ES-I3 (cell line): ENCODE results near the gene ATP9B.

Source experiments
- H3K36me3 ChIP-seq: 2 replicates; pipeline ENCODE4 v1.6.1; 2013; ENCODE audit warnings: mild to moderate bottlenecking, low read length, control low read depth, moderate library complexity; ENCODE audit not compliant: insufficient read depth
- H3K4me1 ChIP-seq: 2 replicates; pipeline ENCODE4 v1.6.1; 2013; ENCODE audit warnings: mild to moderate bottlenecking, control low read depth, low read length; ENCODE audit not compliant: insufficient read depth
- H3K9ac ChIP-seq: 2 replicates; pipeline ENCODE4 v1.6.1; 2013; ENCODE audit warnings: low read depth, mild to moderate bottlenecking, low read length, moderate library complexity
- H3K9me3 ChIP-seq: 2 replicates; pipeline ENCODE4 v1.6.1; 2013; ENCODE audit warnings: mild to moderate bottlenecking, low read length, moderate library complexity; ENCODE audit not compliant: control insufficient read depth, insufficient read depth

ATP9B gene

DNA sequence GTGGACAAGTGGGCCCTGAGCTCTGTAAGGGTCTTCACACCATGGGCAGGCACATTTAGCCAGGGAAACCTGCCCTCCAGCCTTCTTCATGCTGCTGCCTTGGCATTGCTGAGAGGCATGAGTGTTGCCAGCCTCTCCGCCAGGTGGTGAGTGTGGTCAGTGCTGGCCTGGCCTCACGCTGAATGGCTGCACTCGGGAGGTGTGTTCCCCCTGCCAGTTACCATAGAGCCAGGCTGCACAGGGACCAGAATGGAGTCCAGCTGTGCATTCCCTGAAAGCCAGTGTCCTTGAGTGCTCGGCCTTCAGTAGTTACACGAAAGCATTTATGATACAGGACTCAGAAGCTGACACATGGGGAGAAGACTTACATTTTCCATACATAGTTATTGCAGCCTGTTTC is 139.7 kb downstream of the ATP9B start:
- Histone ChIP-seq H3K9ac (no peak overlapping the region), H3K4me1 (no peaks in the 10 kb centered on the region), H3K36me3 (no peaks in the 10 kb centered on the region), H3K9me3 (no peaks in the 10 kb centered on the region)

DNA sequence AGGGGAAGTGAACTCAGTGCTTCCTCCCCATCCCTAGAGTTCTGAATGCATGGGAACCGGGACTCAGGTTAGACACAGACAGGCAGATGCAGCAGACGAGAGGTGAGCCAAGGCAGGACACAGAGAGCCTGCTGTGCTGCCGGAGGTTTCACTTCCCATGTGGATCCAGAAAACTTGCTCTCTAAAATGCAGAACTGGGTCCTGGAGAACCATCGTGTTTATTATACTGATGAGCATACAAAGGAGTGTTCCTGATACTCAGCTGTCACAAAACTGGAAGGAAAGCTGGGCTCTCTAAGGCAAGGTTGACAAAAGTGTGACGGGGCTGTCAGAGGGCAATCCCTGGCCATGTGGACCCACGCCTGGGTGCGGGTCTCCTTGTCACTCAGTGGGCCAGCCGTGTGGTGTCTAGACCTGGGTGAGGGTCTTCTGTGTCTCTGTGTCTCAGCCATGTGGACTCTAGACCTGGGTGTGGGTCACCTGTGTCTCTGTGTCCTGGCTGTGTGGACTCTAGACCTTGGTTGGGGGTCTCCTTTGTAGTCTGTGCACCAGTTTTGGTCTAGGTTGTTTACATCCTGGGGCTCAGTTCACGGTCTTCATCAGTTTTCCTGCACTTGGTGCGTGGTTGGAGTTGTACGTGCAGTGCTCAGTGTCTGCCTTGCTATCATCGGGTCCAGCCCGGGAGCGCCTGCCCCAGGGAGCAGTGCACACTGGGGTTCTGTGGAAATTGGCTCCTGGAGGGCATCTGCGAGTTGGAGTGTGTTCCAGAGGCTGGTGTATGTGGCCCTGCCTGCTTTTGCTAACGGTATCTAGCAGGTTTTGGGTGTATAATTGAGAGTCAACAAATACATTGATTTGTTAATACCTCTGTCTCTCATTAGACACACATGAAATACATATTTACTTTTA is 141.1 kb downstream of the ATP9B start:
- no peaks in the 10 kb centered on the region for H3K4me1 ChIP-seq
- no peaks in the 10 kb centered on the region for H3K9me3 ChIP-seq
- H3K9ac ChIP-seq = no peak overlapping the region
- no peaks in the 10 kb centered on the region for H3K36me3 ChIP-seq

DNA sequence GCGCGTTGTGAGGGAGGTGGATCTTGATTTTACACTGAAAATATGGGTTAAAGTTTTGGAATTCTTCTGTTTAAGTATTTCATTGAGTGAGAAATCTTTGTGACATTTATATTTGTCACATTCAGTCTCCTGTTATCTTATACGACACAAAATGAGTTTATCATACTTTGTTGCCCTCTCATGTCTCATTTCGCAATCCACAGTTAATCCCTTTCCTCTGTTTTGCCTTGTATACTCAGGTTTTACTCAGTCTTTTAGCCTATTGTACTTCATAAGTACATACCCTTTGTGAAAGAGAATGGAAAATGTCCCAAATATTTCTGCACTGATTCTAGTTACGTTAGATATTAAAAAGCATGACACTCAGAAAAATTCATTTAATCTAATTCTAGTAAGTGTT is 142.7 kb downstream of the ATP9B start:
- Histone ChIP-seq H3K4me1 (no peaks in the 10 kb centered on the region), H3K9me3 (no peaks in the 10 kb centered on the region), H3K9ac (no peak overlapping the region), H3K36me3 (no peaks in the 10 kb centered on the region)

DNA sequence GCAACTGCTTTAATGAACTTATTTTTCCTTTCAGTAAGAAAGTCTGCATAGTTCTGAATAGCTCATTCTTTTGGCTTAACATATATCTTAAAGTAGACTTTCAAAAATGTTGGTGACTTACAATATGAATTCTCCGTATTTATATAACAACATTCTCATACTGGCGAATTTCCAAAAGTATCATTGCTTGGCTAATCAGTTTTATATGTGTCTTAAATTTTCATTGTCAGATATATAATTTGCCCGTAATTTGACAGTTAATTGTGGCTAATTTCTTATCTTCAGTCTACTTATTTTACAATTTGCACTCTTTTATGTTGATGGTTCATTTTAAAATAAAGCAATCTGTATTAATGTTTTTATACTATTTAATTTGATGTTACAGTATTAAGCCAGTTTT is 144.9 kb downstream of the ATP9B start:
- H3K36me3 ChIP-seq = no peaks in the 10 kb centered on the region
- H3K9me3 ChIP-seq = no peaks in the 10 kb centered on the region
- no peaks in the 10 kb centered on the region for H3K4me1 ChIP-seq
- H3K9ac ChIP-seq = no peak overlapping the region

DNA sequence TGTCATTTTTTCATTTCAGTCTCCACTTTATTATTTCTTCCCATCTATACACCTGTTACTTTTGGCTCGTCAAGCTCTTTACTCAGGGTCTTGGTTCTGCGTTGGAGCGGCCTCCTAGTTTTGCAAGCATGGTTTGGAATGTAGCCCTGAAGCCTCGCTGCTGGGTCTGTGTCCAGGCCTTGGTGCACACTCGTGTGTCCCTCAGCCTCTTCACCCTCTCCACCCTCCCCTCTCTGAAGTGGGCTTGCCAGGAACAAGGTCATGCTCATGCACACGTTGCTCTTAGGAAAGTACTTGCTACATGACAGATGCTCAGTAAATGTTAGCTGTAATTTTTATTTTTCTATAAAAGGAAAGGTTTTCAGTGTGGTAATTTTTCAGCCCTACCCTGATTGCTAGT is 147.0 kb downstream of the ATP9B start:
- H3K9me3 ChIP-seq = no peaks in the 10 kb centered on the region
- H3K9ac ChIP-seq = no peak overlapping the region
- no peaks in the 10 kb centered on the region for H3K36me3 ChIP-seq
- H3K4me1 ChIP-seq = no peaks in the 10 kb centered on the region

DNA sequence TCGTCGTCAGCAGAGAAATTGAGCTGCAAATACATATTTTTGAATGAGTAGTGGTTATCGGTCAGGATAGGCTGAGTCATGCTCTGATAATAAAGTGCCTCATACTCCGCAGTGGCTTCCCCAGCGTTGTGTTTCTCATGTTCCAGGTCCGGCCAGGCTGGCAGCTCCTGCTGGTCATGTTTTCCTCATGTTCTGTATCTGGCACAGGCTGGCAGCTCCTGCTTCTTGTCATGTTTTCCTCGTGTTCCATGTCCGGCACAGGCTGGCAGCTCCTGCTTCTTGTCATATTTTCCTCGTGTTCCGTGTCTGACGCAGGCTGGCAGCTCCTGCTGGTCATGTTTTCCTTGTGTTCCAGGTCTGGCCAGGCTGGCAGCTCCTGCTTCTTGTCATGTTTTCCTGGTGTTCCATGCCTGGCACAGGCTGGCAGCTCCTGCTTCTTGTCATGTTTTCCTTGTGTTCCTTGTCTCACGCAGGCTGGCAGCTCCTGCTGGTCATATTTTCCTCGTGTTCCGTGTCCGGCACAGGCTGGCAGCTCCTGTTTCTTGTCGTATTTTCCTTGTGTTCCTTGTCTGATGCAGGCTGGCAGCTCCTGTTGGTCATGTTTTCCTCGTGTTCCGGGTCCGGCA is 148.9 kb downstream of the ATP9B start:
- Histone ChIP-seq H3K36me3 (no peaks in the 10 kb centered on the region), H3K9ac (no peak overlapping the region), H3K9me3 (no peaks in the 10 kb centered on the region), H3K4me1 (no peaks in the 10 kb centered on the region)

DNA sequence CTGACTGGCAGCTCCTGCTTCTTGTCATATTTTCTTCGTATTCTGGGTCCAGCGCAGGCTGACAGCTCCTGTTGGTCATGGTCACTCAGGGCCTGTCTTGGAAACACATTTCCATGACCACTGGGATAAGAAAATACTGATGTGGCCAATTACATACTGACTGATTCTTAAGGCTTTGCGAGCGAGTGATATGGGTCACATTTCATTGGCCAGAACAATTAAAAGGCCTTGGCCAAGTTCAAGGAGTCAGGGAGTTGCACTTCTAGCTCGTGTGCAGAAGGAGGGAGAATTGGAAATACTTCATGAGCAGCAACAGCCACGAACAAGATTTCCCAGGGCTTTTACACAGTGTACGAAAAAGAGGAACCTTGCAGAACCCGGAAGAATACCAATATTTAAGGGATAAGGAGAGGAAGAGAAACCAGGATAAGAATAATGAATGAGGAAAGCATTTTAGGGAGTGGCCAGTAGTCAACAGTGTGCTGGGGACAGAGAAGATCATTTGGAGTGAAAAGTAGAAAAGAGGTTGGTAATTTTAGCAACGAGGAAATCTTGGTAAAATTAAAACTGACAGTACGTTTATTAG is 149.5 kb downstream of the ATP9B start:
- Histone ChIP-seq H3K4me1 (no peaks in the 10 kb centered on the region), H3K9ac (no peak overlapping the region), H3K36me3 (no peaks in the 10 kb centered on the region), H3K9me3 (no peaks in the 10 kb centered on the region)

DNA sequence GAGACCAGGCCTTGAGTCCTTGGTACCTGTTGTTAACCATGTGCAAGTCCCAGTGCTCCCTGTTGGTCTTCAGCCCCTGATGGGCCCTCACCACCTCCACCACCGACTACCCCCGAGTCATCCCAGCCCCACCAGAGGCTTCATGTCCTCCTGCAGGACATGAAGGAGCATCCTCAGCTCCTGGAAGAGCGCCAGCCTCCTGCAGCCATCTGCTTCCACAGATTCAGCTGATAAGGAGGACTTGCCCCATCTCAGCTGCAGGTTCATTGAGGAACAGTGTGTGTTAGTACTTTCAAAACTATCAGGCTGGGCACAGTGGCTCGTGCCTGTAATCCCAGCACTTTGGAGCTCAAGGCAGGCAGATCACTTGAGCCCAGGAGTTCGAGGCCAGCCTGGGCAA is 151.9 kb downstream of the ATP9B start:
- H3K4me1 ChIP-seq = no peaks in the 10 kb centered on the region
- H3K9me3 ChIP-seq = no peaks in the 10 kb centered on the region
- H3K9ac ChIP-seq = no peak overlapping the region
- no peaks in the 10 kb centered on the region for H3K36me3 ChIP-seq

DNA sequence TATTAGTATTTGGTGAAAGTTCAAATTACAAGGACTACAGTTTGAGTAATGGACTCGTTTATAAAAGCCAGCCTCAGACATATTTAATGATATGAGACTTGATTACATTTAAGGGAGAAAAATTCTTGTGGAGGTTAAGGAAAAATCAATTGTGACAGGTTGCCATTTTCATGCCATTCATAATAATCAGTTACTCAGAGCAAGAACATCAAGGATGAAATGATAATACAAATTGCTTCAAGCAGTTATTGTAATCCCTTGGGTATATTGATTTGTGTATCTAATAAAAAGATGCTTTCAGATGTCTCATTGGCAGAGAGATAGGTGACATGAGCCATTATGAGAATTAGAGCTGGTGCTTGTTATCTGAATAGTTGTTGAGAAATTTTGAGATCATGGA is 153.6 kb downstream of the ATP9B start:
- Histone ChIP-seq H3K9ac (no peak overlapping the region), H3K9me3 (no peaks in the 10 kb centered on the region), H3K4me1 (no peaks in the 10 kb centered on the region), H3K36me3 (no peaks in the 10 kb centered on the region)

DNA sequence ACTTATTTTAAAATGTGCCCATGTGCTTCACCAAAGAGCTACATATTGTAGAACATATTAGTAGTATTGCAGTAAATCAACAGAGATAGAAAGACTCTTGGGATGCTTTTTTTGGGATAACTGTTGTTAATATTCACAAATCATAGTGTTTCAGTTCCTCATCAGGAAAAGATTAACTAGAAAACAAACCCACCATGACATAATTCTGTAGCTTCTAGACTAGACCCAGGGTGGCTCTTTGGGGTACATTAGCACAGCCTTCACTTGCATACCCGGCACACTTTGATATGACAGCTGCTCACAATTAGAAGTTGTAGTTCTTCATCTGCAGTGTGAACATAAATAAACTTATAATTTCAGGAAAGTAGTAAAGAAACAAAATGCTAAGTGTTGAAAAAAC is 154.2 kb downstream of the ATP9B start:
- no peaks in the 10 kb centered on the region for H3K4me1 ChIP-seq
- no peak overlapping the region for H3K9ac ChIP-seq
- H3K36me3 ChIP-seq = no peaks in the 10 kb centered on the region
- no peaks in the 10 kb centered on the region for H3K9me3 ChIP-seq

DNA sequence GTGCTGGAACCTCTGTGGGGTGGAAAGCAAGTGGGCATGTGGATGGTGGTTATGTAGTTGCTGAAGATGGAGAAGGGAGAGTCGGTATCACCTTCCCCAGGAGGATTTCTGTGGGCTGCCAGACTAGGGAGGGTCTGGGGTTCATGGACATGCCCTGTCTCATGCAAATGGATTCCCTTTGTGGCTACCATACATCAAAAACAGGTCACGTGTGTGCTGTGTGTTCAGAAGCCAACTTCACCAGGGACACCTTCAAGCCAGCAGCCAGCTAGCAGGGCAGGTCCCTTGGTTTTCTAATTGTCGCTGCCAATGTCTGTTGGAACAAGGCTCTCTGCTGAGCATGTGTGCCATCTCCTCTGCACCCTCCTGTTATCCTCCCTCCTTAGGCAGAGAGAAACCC is 155.2 kb downstream of the ATP9B start:
- Histone ChIP-seq H3K9ac (no peak overlapping the region), H3K36me3 (no peaks in the 10 kb centered on the region), H3K4me1 (no peaks in the 10 kb centered on the region), H3K9me3 (no peaks in the 10 kb centered on the region)

DNA sequence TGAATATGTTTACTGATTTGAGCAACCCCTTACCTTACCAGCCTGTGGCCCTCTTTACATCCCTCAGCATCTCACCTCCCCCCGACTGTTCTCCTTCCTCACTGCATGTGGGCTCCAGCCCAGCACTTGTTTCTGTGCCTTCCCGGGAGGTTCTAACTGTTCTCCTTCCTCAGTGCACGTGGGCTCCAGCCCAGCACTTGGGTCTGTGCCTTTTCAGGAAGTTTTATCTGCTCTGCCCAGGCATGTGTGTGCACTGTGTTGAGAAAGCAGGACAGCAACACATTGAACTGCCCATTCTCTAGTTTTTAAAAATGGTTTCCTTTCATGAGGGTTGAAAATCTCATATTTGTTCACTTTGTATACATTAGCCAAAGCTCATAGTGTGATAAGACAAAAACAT is 158.4 kb downstream of the ATP9B start:
- Histone ChIP-seq H3K9ac (no peak overlapping the region), H3K4me1 (no peaks in the 10 kb centered on the region), H3K36me3 (no peaks in the 10 kb centered on the region)

DNA sequence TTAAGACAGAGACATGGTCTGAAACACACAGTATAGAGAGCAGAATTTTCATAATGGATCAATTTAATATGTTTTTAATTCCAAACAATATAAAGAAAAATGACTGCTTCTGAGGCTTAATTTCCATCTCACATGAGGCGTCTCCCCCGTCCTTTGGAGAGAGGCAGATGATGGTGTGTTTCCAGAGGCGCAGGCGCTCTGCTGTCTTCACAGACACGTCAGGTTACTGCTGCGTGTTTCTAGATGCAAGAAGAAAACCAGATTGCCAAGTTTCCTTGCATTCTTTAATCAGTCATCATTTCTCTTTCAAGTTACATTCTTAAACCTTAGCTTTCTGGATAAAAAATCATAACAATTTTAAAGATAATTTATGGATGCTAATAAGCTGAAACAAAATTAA is 160.2 kb downstream of the ATP9B start:
- Histone ChIP-seq H3K9ac (no peak overlapping the region), H3K9me3 (no peaks in the 10 kb centered on the region), H3K36me3 (no peaks in the 10 kb centered on the region), H3K4me1 (no peaks in the 10 kb centered on the region)

More for the DNA sequence above, 158.4 kb downstream of the ATP9B start:
- H3K9me3 ChIP-seq = no peaks in the 10 kb centered on the region

DNA sequence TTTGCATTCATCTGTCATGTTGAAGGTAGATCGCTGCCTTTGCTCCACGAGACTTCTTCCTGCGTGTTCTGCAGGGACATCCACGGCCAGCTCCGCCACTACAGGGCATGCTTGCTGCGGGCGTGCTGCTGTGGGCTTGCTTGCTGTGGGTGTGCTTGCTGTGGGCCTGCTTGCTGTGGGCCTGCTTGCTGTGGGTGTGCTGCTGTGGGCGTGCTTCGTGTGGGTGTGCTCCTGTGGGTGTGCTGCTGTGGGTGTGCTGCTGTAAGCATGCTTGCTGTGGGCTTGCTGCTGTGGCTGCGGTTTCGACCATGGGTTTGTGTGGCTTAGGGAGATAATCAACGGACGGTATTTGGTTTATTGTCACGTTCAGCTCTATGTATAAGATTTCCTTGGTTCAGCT is 165.2 kb downstream of the ATP9B start:
- Histone ChIP-seq H3K9ac (no peak overlapping the region), H3K36me3 (no peaks in the 10 kb centered on the region), H3K4me1 (no peaks in the 10 kb centered on the region), H3K9me3 (no peaks in the 10 kb centered on the region)

DNA sequence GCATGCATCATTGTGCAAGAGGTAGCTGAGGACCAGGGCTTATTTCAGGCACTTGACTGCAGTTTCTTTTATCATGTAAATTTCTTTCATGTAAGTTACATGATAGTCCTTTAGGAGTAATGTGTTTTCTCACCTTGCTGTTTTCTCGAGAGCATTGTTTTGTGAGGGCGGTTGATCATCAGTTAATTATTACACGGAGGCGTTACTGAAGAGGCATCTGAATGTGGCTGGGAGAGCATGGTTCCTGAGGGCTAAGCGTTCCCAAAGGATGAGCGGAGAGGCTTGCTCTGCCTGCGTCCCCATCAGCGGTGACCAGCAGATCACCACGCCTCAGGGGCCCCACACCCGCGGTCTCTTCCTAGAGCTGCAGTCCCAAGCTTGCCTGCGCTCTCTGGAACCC is 170.4 kb downstream of the ATP9B start:
- Histone ChIP-seq H3K36me3 (no peaks in the 10 kb centered on the region), H3K9me3 (no peaks in the 10 kb centered on the region), H3K9ac (no peak overlapping the region), H3K4me1 (no peaks in the 10 kb centered on the region)
